ENCODE measurements around the gene CADPS2. TPM values are rescaled to one million over a fixed set of nuclear protein-coding genes. Genes with fewer than 3 reads are reported as not detected.
"Not testable (repeated sequence)": the region's sequence is repeated elsewhere in the genome, so short reads cannot be mapped to it uniquely, and the experiment has no call there.

The CADPS2 gene
- total and polyA plus RNA-seq, 2 of the 4 experiments (the other 2 are of a cell fraction), result 0.10 to 0.54 TPM

DNA sequence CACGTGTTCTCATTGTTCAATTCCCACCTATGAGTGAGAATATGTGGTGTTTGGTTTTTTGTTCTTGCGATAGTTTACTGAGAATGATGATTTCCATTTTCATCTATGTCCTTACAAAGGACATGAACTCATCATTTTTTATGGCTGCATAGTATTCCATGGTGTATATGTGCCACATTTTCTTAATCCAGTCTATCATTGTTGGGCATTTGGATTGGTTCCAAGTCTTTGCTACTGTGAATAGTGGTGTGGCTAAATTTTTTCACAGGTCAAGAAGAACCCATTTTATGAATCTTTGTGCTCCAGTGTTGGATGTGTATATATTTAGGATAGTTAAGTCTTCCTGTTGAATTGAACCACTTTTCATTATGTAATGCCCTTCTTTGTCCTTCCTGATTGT lies 250.8 kb downstream of the CADPS2 start:
- CTCF ChIA-PET; BruUV-seq (replicated peaks): not testable (repeated sequence)

More for the DNA sequence above, 250.8 kb downstream of the CADPS2 start:
- H3K9me3 ChIP-seq (ENCODE audit: control insufficient read depth, insufficient read depth, low read length), result peaks cover 12% of the 10 kb centered on the region
- POLR2A ChIA-PET (ENCODE audit: unreplicated experiment); H2BK20ac ChIP-seq (ENCODE audit: low read depth, low read length); H3K18ac ChIP-seq (ENCODE audit: low read depth, low read length); H3K27me3 ChIP-seq (ENCODE audit: control insufficient read depth, insufficient read depth, low read length); H3K27ac ChIP-seq (ENCODE audit: insufficient read depth, low read length); H3K23ac ChIP-seq (ENCODE audit: low read depth, low read length); H2BK120ac ChIP-seq (ENCODE audit: low read depth, low read length); H2BK15ac ChIP-seq (ENCODE audit: low read depth, low read length); H4K20me1 ChIP-seq (ENCODE audit: insufficient read depth, low read length); H3K4me2 ChIP-seq (ENCODE audit: low read depth, low read length); H4K5ac ChIP-seq (ENCODE audit: low read depth, low read length); H3K4me1 ChIP-seq (ENCODE audit: control insufficient read depth, insufficient read depth, low read length); H3K9ac ChIP-seq (ENCODE audit: low read depth, low read length); H3K14ac ChIP-seq (replicated peaks; ENCODE audit: low read depth, low read length); H3K4me3 ChIP-seq (ENCODE audit: insufficient read depth, low read depth, low read length); H2AFZ ChIP-seq (replicated peaks; ENCODE audit: low read length, poor library complexity); H3K4ac ChIP-seq (ENCODE audit: low read depth, low read length); intact Hi-C loops (cut with micrococcal nuclease); H3K9me1 ChIP-seq (ENCODE audit: insufficient read depth, low read length); H4K8ac ChIP-seq (ENCODE audit: low read depth in 2 of 2, low read length in 2 of 2); H2AK5ac ChIP-seq (ENCODE audit: low read depth, low read length); H4K91ac ChIP-seq (ENCODE audit: insufficient read depth, low read depth, low read length); dilution Hi-C loops (cut with HindIII; ENCODE audit: low sequenced_read_pairs, unreplicated experiment); H2AK9ac ChIP-seq (replicated peaks; ENCODE audit: low read depth, low read length, poor library complexity); H3K36me3 ChIP-seq (ENCODE audit: control insufficient read depth, insufficient read depth, low read length); in situ Hi-C loops (cut with MboI; ENCODE audit: low sequenced_read_pairs); ATAC-seq (ENCODE audit: low read depth); H3K56ac ChIP-seq (ENCODE audit: extremely low read depth, insufficient read depth, low read length); DNase-seq; H2BK5ac ChIP-seq (ENCODE audit: low read depth, low read length, poor library complexity, severe bottlenecking); H3K79me1 ChIP-seq (ENCODE audit: low read depth in 1 of 2, low read length in 2 of 2): not testable (repeated sequence)
- no CpG with 5 or more reads among the region's 2 CpGs for WGBS, 2 experiments (ENCODE audit: extremely low coverage in 2 of 2, insufficient read length in 1 of 2)
